ENCODE data around the gene ABCA8. TPM values are rescaled to one million over a fixed set of nuclear protein-coding genes. Genes with fewer than 3 reads are reported as not detected.
A peak's percentile ranks its signal among the peaks of the same experiment; 100 is the strongest.

ABCA8 gene
- total and polyA plus RNA-seq, 10 of the 15 experiments (the other 5 are each of a cell fraction or from before 2014, with no cell fraction given), result 0.05 to 0.15 TPM; not detected in 8

GRCh38 chr17:68973098-68973846, 18.1 kb upstream of the ABCA8 start:
- Histone ChIP-seq H3K27me3 (replicated peaks in 1 of 2; ENCODE audit: control insufficient read depth in 2 of 2, insufficient read depth in 2 of 2, low read length in 1 of 2) (no peaks in the 10 kb centered on the region), H4K20me1 (ENCODE audit: control insufficient read depth, insufficient read depth) (no peaks in the 10 kb centered on the region), H3K9me3 (replicated peaks; ENCODE audit: control insufficient read depth, insufficient read depth, low read length) (no peaks in the 10 kb centered on the region), H3K36me3 (ENCODE audit: control insufficient read depth in 2 of 2, insufficient read depth in 2 of 2, low read length in 1 of 2) (no peaks in the 10 kb centered on the region), H3K27ac (ENCODE audit: control insufficient read depth, insufficient read depth) (no peak overlapping the region), H3K4me3 (no peak overlapping the region), H2AFZ (ENCODE audit: control insufficient read depth, low read depth, low read length) (no peak overlapping the region), H3K79me2 (ENCODE audit: control insufficient read depth, insufficient read depth, low read length) (no peaks in the 10 kb centered on the region), H3K4me2 (ENCODE audit: control insufficient read depth, insufficient read depth) (no peak overlapping the region), H3K9ac (ENCODE audit: control insufficient read depth, insufficient read depth, low read length) (no peak overlapping the region), H3K4me1 (ENCODE audit: control insufficient read depth, insufficient read depth, low read length) (no peaks in the 10 kb centered on the region)
- ChIA-PET CTCF (no interaction called here), RAD21 (ENCODE audit: unreplicated experiment) (no interaction called here), POLR2A (no interaction called here), SMC1A (ENCODE audit: uncharacterized antibody, unreplicated experiment) (no interaction called here)
- no peak for DNase-seq (ENCODE audit: low read depth, low spot score)
- BruUV-seq (replicated peaks), result no TSS peak
- intact Hi-C loops (cut with micrococcal nuclease; ENCODE audit: unreplicated experiment), result loop anchor here (5.0 kb wide), 2 partner anchors 196 to 274 kb away; no protein-coding TSS in a partner anchor
- WGBS (ENCODE audit: insufficient coverage, insufficient replicate concordance, low lambda C conversion rate, missing lambda C conversion rate), result 20% methylated on average over 3 of the region's 3 CpGs
- TF ChIP-seq IKZF2 (IDR thresholded peaks at IDR 0.05), result no peak
- no peak for TF ChIP-seq NKRF (conservative IDR thresholded peaks at IDR 0.05)
- no peak for TF ChIP-seq FOS (IDR thresholded peaks at IDR 0.05; ENCODE audit: borderline replicate concordance, extremely low read depth, insufficient read length)
- TF ChIP-seq SP1 (IDR thresholded peaks at IDR 0.05; ENCODE audit: low read depth, low read length), result no peak
- no peak for TF ChIP-seq EP300 (IDR thresholded peaks at IDR 0.05; ENCODE audit: borderline replicate concordance in 1 of 2, control insufficient read depth in 1 of 2, low read depth in 2 of 2, low read length in 2 of 2)
- TF ChIP-seq CREM (IDR thresholded peaks at IDR 0.05; ENCODE audit: low read depth), result no peak
- no peak for TF ChIP-seq RFX5 (IDR thresholded peaks at IDR 0.05; ENCODE audit: low read depth, low read length)
- no peak for TF ChIP-seq ELK1 (IDR thresholded peaks at IDR 0.05; ENCODE audit: low read depth, low read length)
- no peak for TF ChIP-seq BRCA1 (IDR thresholded peaks at IDR 0.05; ENCODE audit: low read depth, low read length)
- TF ChIP-seq HDAC6 (IDR thresholded peaks at IDR 0.05; ENCODE audit: unreplicated experiment), result no peak
- no peak for TF ChIP-seq TARDBP (IDR thresholded peaks at IDR 0.05; ENCODE audit: borderline replicate concordance)
- no peak; the same call in 2 of the 3 replicates for ATAC-seq
- in situ Hi-C loops (cut with MboI), result no loop called here
- FAIRE-seq, result peak; percentile 44

All from GM12878 (cell line).